H1 (cell line): Measurements from ENCODE around the gene CRTAC1. TPM values are rescaled to one million over a fixed set of nuclear protein-coding genes. Genes with fewer than 3 reads are reported as not detected.

Source experiments
- CHD1 ChIP-seq: IDR thresholded peaks from 2 replicates; pipeline ENCODE4 v1.6.1; 2012; ENCODE audit warnings: low read depth, low read length, improper control_type of control experiment
- CTBP2 ChIP-seq: IDR thresholded peaks from 2 replicates; pipeline ENCODE4 v1.7.0; 2011; ENCODE audit warnings: borderline replicate concordance, mild to moderate bottlenecking, moderate library complexity, mixed read lengths, low read length; ENCODE audit not compliant: insufficient read depth, insufficient read length
- GTF2F1 ChIP-seq: IDR thresholded peaks from 2 replicates; pipeline ENCODE4 v1.6.1; 2012; ENCODE audit warnings: low read depth, low read length, improper control_type of control experiment, borderline replicate concordance
- JUND ChIP-seq: IDR thresholded peaks from 2 replicates; pipeline ENCODE4 v1.6.1; 2011; ENCODE audit warnings: mild to moderate bottlenecking, improper control_type of control experiment, low read length
- polyA plus RNA-seq, 7 experiments: library from polyadenylated mRNA; depleted of rRNA in 3 of 7; stranded (reverse) in 5 of 7; unstranded in 2 of 7; fragments of >200 nt in 5 of 7; fragments of 200-250 nt in 2 of 7; gene quantifications; 1 replicate in 5 of 7; 2 replicates in 1 of 7; 4 replicates in 1 of 7; pipeline versions ENCODE4 v1.2.1 to v1.2.3, GENCODE V29; 2011 to 2013; ENCODE audit warnings: missing spikeins in 2 of 7, mixed read lengths in 2 of 7
- total RNA-seq: library from RNA; stranded (reverse); fragmentation: NEBNext Ultra II Directional; extraction: Animal tissue kit (Norgen Biotek cat#: 25700); gene quantifications from 2 replicates; pipeline ENCODE4 v1.2.1, GENCODE V29; 2021

Gene CRTAC1
- total and polyA plus RNA-seq, 2 of the 8 experiments (the other 6 are each of a cell fraction or from before 2014, with no cell fraction given) = 0.91 to 1.2 TPM

DNA sequence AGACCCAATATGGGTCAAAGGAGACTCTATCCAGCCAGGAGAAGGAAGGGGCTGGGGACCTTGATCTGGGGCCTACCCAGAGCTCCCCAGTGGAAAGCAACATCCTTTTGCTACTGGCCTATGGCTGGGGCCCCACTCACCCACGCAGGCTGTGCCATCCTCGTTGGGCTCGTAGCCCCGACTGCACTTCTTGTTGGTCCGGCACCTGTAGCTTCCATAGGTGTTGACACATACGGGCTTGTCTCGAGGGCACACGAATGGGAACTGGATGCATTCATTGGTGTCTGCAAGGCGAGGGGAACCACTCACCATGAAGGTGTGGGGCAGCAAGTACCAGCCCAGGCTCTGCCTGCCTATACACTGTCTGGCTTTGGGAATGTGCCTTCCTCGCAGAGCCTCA lies 150.3 kb downstream of the CRTAC1 start (continued):
- TF ChIP-seq CHD1 (no peak), CTBP2 (no peak), GTF2F1 (no peak), JUND (no peak)
